ENCODE data around the gene SNAP91.
"Not testable (repeated sequence)": the region's sequence is repeated elsewhere in the genome, so short reads cannot be mapped to it uniquely, and the experiment has no call there.

Gene SNAP91

DNA sequence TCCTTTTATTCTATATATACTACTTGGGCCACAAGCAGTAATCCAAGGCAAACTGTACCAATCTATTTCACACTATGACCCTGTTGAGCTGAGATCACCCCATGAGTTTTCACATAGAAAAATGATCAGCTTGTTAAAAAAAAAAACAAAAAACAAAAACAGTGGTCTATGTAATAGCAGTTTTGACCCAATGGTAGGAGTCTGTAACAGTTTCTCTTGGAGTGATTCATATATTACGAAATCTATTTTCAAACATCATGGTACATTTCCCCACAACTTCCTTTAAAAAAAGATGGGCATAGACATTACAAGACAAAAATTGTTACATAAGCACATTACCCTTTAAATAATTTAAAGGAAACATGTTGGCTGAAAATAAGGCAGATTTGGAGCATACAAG lies 118.5 kb downstream of the SNAP91 start:
- Histone ChIP-seq H3K9me3 (ENCODE audit: control insufficient read depth, low read depth, low read length) (no peaks in the 10 kb centered on the region), H3K36me3 (ENCODE audit: control insufficient read depth, low read depth, low read length) (no peaks in the 10 kb centered on the region), H3K27ac (ENCODE audit: low read length) (no peak overlapping the region), H3K9ac (ENCODE audit: low read length) (no peak overlapping the region), H3K4me3 (ENCODE audit: low read length) (no peak overlapping the region), H3K27me3 (ENCODE audit: control insufficient read depth, insufficient read depth, low read length) (no peaks in the 10 kb centered on the region), H3K4me1 (ENCODE audit: control insufficient read depth, low read depth, low read length) (no peaks in the 10 kb centered on the region)

GRCh38 chr6:83589076-83589475 lies 119.8 kb downstream of the SNAP91 start:
- Histone ChIP-seq H3K36me3 (ENCODE audit: control insufficient read depth, low read depth, low read length) (no peaks in the 10 kb centered on the region), H3K4me3 (ENCODE audit: low read length) (no peak overlapping the region), H3K9ac (ENCODE audit: low read length) (no peak overlapping the region), H3K27ac (ENCODE audit: low read length) (no peak overlapping the region), H3K9me3 (ENCODE audit: control insufficient read depth, low read depth, low read length) (no peaks in the 10 kb centered on the region), H3K27me3 (ENCODE audit: control insufficient read depth, insufficient read depth, low read length) (no peaks in the 10 kb centered on the region), H3K4me1 (ENCODE audit: control insufficient read depth, low read depth, low read length) (no peaks in the 10 kb centered on the region)

- Histone ChIP-seq H3K36me3 (ENCODE audit: control insufficient read depth, low read depth, low read length) (no peaks in the 10 kb centered on the region), H3K9me3 (ENCODE audit: control insufficient read depth, low read depth, low read length) (no peaks in the 10 kb centered on the region), H3K4me1 (ENCODE audit: control insufficient read depth, low read depth, low read length) (no peaks in the 10 kb centered on the region), H3K4me3 (ENCODE audit: low read length) (no peak overlapping the region), H3K27me3 (ENCODE audit: control insufficient read depth, insufficient read depth, low read length) (no peaks in the 10 kb centered on the region), H3K9ac (ENCODE audit: low read length) (no peak overlapping the region), H3K27ac (ENCODE audit: low read length) (no peak overlapping the region)
Measured at GRCh38 chr6:83578057-83578456, 130.8 kb downstream of the SNAP91 start.

GRCh38 chr6:83574783-83575182 lies 134.1 kb downstream of the SNAP91 start:
- Histone ChIP-seq H3K27me3 (ENCODE audit: control insufficient read depth, insufficient read depth, low read length) (no peaks in the 10 kb centered on the region), H3K4me3 (ENCODE audit: low read length) (no peak overlapping the region), H3K27ac (ENCODE audit: low read length) (no peak overlapping the region), H3K36me3 (ENCODE audit: control insufficient read depth, low read depth, low read length) (no peaks in the 10 kb centered on the region), H3K9ac (ENCODE audit: low read length) (no peak overlapping the region), H3K9me3 (ENCODE audit: control insufficient read depth, low read depth, low read length) (no peaks in the 10 kb centered on the region), H3K4me1 (ENCODE audit: control insufficient read depth, low read depth, low read length) (no peaks in the 10 kb centered on the region)

GRCh38 chr6:83571663-83572185 lies 137.2 kb downstream of the SNAP91 start:
- not testable (repeated sequence) for H3K4me1 ChIP-seq (ENCODE audit: control insufficient read depth, low read depth, low read length); H3K36me3 ChIP-seq (ENCODE audit: control insufficient read depth, low read depth, low read length); H3K27me3 ChIP-seq (ENCODE audit: control insufficient read depth, insufficient read depth, low read length); H3K9ac ChIP-seq (ENCODE audit: low read length); H3K9me3 ChIP-seq (ENCODE audit: control insufficient read depth, low read depth, low read length); H3K27ac ChIP-seq (ENCODE audit: low read length); H3K4me3 ChIP-seq (ENCODE audit: low read length)

GRCh38 chr6:83558975-83559374 lies 149.9 kb downstream of the SNAP91 start:
- no peak overlapping the region for H3K9ac ChIP-seq (ENCODE audit: low read length)
- H3K36me3 ChIP-seq (ENCODE audit: control insufficient read depth, low read depth, low read length) = no peaks in the 10 kb centered on the region
- H3K4me1 ChIP-seq (ENCODE audit: control insufficient read depth, low read depth, low read length) = peaks cover 5% of the 10 kb centered on the region
- no peaks in the 10 kb centered on the region for H3K9me3 ChIP-seq (ENCODE audit: control insufficient read depth, low read depth, low read length)
- no peaks in the 10 kb centered on the region for H3K27me3 ChIP-seq (ENCODE audit: control insufficient read depth, insufficient read depth, low read length)
- H3K4me3 ChIP-seq (ENCODE audit: low read length) = no peak overlapping the region
- no peak overlapping the region for H3K27ac ChIP-seq (ENCODE audit: low read length)

DNA sequence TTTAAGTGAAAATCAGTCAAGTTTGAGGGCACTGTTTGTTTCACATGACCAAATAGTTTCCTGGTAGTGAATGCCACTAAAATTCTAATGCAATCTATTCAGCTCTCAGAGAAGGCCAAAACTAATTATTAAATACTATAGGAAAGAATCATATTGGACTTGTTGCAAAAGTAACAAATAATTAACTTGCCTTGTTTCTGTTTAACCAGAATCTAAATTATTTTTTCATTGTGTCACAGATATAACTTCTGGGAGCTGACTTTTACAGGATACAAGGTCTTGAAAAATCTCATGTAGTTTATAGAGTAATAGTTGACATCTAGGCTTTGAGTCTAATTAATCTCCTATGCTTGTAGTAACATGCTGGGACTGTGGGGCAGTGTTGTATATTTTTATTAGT lies 152.0 kb downstream of the SNAP91 start:
- Histone ChIP-seq H3K36me3 (ENCODE audit: control insufficient read depth, low read depth, low read length) (no peaks in the 10 kb centered on the region), H3K9me3 (ENCODE audit: control insufficient read depth, low read depth, low read length) (no peaks in the 10 kb centered on the region), H3K4me1 (ENCODE audit: control insufficient read depth, low read depth, low read length) (peaks cover 5% of the 10 kb centered on the region), H3K4me3 (ENCODE audit: low read length) (no peak overlapping the region), H3K27me3 (ENCODE audit: control insufficient read depth, insufficient read depth, low read length) (no peaks in the 10 kb centered on the region), H3K27ac (ENCODE audit: low read length) (no peak overlapping the region), H3K9ac (ENCODE audit: low read length) (no peak overlapping the region)

DNA sequence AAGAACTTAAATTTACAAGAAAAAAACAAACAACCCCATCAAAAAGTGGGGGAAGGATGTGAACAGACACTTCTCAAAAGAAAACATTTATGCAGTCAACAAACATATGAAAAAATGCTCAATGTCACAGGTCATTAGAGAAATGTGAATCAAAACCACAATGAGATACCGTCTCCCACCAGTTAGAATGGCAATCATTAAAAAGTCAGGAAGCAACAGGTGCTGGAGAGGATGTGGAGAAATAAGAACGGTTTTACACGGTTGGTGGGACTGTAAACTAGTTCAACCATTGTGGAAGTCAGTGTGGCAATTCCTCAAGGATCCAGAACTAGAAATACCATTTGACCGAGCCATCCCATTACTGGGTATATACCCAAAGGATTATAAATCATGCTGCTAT lies 157.2 kb downstream of the SNAP91 start:
- H3K9me3 ChIP-seq (ENCODE audit: control insufficient read depth, low read depth, low read length) = not testable (repeated sequence)

GRCh38 chr6:83550482-83550881 lies 158.4 kb downstream of the SNAP91 start:
- not testable (repeated sequence) for H3K9me3 ChIP-seq (ENCODE audit: control insufficient read depth, low read depth, low read length)

More for the DNA sequence above, 157.2 kb downstream of the SNAP91 start:
- not testable (repeated sequence) for H3K4me1 ChIP-seq (ENCODE audit: control insufficient read depth, low read depth, low read length); H3K4me3 ChIP-seq (ENCODE audit: low read length); H3K27me3 ChIP-seq (ENCODE audit: control insufficient read depth, insufficient read depth, low read length); H3K36me3 ChIP-seq (ENCODE audit: control insufficient read depth, low read depth, low read length); H3K9ac ChIP-seq (ENCODE audit: low read length); H3K27ac ChIP-seq (ENCODE audit: low read length)

DNA sequence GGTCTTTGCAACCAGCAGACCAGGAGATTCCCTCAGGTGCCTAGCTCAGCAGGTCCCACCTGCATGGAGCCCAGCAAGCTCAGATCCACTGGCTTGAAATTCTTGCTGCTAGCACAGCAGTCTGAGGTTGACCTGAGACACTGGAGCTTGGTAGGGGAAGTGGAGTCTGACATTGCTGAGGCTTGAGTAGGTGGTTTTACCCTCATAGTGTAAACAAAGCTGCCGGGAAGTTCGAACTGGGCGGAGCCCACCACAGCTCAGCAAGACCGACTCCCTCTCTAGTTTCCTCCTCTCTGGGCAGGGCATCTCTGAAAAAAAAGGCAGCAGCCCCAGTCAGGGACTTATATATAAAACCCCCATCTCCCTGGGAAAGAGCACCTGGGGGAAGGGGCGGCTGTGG lies 162.3 kb downstream of the SNAP91 start:
- Histone ChIP-seq H3K36me3 (ENCODE audit: control insufficient read depth, low read depth, low read length) (no peaks in the 10 kb centered on the region), H3K27ac (ENCODE audit: low read length) (no peak overlapping the region), H3K27me3 (ENCODE audit: control insufficient read depth, insufficient read depth, low read length) (no peaks in the 10 kb centered on the region)

More at GRCh38 chr6:83550482-83550881, 158.4 kb downstream of the SNAP91 start:
- H3K36me3 ChIP-seq (ENCODE audit: control insufficient read depth, low read depth, low read length); H3K9ac ChIP-seq (ENCODE audit: low read length); H3K27me3 ChIP-seq (ENCODE audit: control insufficient read depth, insufficient read depth, low read length); H3K4me3 ChIP-seq (ENCODE audit: low read length); H3K4me1 ChIP-seq (ENCODE audit: control insufficient read depth, low read depth, low read length); H3K27ac ChIP-seq (ENCODE audit: low read length): not testable (repeated sequence)

GRCh38 chr6:83539678-83540077 lies 169.2 kb downstream of the SNAP91 start:
- no peaks in the 10 kb centered on the region for H3K4me1 ChIP-seq (ENCODE audit: control insufficient read depth, low read depth, low read length)
- no peaks in the 10 kb centered on the region for H3K9me3 ChIP-seq (ENCODE audit: control insufficient read depth, low read depth, low read length)
- no peak overlapping the region for H3K27ac ChIP-seq (ENCODE audit: low read length)
- no peaks in the 10 kb centered on the region for H3K27me3 ChIP-seq (ENCODE audit: control insufficient read depth, insufficient read depth, low read length)
- H3K9ac ChIP-seq (ENCODE audit: low read length) = no peak overlapping the region
- no peak overlapping the region for H3K4me3 ChIP-seq (ENCODE audit: low read length)
- no peaks in the 10 kb centered on the region for H3K36me3 ChIP-seq (ENCODE audit: control insufficient read depth, low read depth, low read length)

More for the DNA sequence above, 162.3 kb downstream of the SNAP91 start:
- Histone ChIP-seq H3K4me1 (ENCODE audit: control insufficient read depth, low read depth, low read length) (no peaks in the 10 kb centered on the region), H3K9ac (ENCODE audit: low read length) (no peak overlapping the region), H3K4me3 (ENCODE audit: low read length) (no peak overlapping the region), H3K9me3 (ENCODE audit: control insufficient read depth, low read depth, low read length) (no peaks in the 10 kb centered on the region)

GRCh38 chr6:83536647-83537589 lies 172.0 kb downstream of the SNAP91 start:
- H3K4me1 ChIP-seq (ENCODE audit: control insufficient read depth, low read depth, low read length) = no peaks in the 10 kb centered on the region
- no peaks in the 10 kb centered on the region for H3K36me3 ChIP-seq (ENCODE audit: control insufficient read depth, low read depth, low read length)
- no peak overlapping the region for H3K4me3 ChIP-seq (ENCODE audit: low read length)
- H3K9me3 ChIP-seq (ENCODE audit: control insufficient read depth, low read depth, low read length) = no peaks in the 10 kb centered on the region
- H3K9ac ChIP-seq (ENCODE audit: low read length) = no peak overlapping the region
- H3K27me3 ChIP-seq (ENCODE audit: control insufficient read depth, insufficient read depth, low read length) = no peaks in the 10 kb centered on the region
- no peak overlapping the region for H3K27ac ChIP-seq (ENCODE audit: low read length)

Data from iPS-18a (cell line).